GM12874 (cell line): ENCODE data around the gene DYSF.

Source experiments
- TF ChIP-seq, protein P1 (sequence below): IDR thresholded peaks from 2 replicates; pipeline ENCODE4 v1.5.1; 2011; ENCODE audit warnings: low read depth, mild to moderate bottlenecking, control low read depth, low read length, moderate library complexity; ENCODE audit not compliant: insufficient read depth

The DYSF gene

GRCh38 chr2:71613953-71614925, 160.9 kb downstream of the DYSF start:
- TF ChIP-seq, protein P1, sequence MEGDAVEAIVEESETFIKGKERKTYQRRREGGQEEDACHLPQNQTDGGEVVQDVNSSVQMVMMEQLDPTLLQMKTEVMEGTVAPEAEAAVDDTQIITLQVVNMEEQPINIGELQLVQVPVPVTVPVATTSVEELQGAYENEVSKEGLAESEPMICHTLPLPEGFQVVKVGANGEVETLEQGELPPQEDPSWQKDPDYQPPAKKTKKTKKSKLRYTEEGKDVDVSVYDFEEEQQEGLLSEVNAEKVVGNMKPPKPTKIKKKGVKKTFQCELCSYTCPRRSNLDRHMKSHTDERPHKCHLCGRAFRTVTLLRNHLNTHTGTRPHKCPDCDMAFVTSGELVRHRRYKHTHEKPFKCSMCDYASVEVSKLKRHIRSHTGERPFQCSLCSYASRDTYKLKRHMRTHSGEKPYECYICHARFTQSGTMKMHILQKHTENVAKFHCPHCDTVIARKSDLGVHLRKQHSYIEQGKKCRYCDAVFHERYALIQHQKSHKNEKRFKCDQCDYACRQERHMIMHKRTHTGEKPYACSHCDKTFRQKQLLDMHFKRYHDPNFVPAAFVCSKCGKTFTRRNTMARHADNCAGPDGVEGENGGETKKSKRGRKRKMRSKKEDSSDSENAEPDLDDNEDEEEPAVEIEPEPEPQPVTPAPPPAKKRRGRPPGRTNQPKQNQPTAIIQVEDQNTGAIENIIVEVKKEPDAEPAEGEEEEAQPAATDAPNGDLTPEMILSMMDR: no peak

- TF ChIP-seq, protein P1: no peak
These were observed 161.8 kb downstream of the DYSF start for GRCh38 chr2:71614976-71615766.

- TF ChIP-seq, protein P1: no peak
These were observed 162.7 kb downstream of the DYSF start for GRCh38 chr2:71615767-71616730.

GRCh38 chr2:71617266-71617665, 163.9 kb downstream of the DYSF start:
- TF ChIP-seq, protein P1: no peak

- TF ChIP-seq, protein P1: no peak
These were observed 165.2 kb downstream of the DYSF start for GRCh38 chr2:71618327-71619113.

DNA sequence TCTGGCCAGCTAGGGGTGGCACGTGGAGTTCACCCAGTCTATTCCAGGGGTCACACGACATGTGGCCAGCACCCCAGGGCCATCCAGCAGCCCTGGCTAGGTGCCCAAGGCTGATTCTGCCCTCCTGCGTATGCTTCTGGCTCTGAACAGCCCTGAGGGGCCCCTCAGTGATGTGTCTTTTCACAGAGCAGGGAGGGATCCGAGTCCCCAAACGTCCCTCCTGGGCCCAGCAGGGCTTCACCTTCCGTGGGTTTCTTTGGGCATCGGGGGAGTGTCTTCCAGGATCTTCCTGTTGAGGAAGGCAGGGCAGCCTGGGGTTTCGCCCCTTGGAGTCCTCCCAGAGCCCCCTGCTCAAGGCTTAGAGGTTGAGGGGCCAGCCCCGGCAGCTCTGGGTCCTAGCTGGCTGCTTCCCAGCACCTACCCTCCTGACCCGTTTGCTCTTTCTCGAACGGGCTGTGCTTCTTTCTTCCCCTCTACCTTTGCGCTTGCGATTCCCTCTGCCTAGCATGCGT, 165.9 kb downstream of the DYSF start:
- TF ChIP-seq, protein P1: no peak
